HCT116 (cell line): ENCODE measurements around the gene RRAD. TPM values are rescaled to one million over a fixed set of nuclear protein-coding genes. Genes with fewer than 3 reads are reported as not detected.

Experiments used
- ATAC-seq: fragments of 200-7000 bp; cut with Tn5 transposase; 2 replicates; pipeline ENCODE4 v1.9.1; 2020; ENCODE audit warnings: mild to moderate bottlenecking, moderate library complexity
- BruUV-seq: library from RNA; stranded (reverse); fragments of 400-500 nt; replicated peaks from 2 replicates; lab custom pipeline; 2021; lab: Mats Ljungman, UMichigan
- CTCF ChIA-PET: fragments of 300-600 bp; sonication (Branson Sonifier 250); formaldehyde crosslinking; loops from one replicate; lab custom pipeline; 2021; ENCODE audit warnings: antibody characterized with exemption; lab: Charles Lee
- POLR2A ChIA-PET: fragments of 300-600, 350-600 bp; sonication (Branson Sonifier 250); formaldehyde crosslinking; loops from one replicate; lab custom pipeline; 2021; ENCODE audit warnings: antibody characterized with exemption; lab: Charles Lee
- RAD21 ChIA-PET, 2 experiments: fragments of 300-600 bp; sonication (Branson Sonifier 250); formaldehyde crosslinking; loops; one replicate each; lab custom pipeline; 2023; ENCODE audit warnings: low total read pairs in 2 of 2; ENCODE audit not compliant: uncharacterized antibody in 2 of 2, unreplicated experiment in 2 of 2, low non-redundant PET in 1 of 2; lab: Charles Lee
- DNase-seq: peaks from one replicate; pipeline ENCODE4 v3.0.0-alpha.2; 2010; ENCODE audit warnings: low read depth, low spot score
- H2AFZ ChIP-seq: fragments of 200-600 bp; shearing (Covaris generic), sonication (generic); 2 replicates; pipeline ENCODE4 v1.6.1; 2017; ENCODE audit warnings: low read depth, mixed run types, mixed read lengths, antibody characterized with exemption, low read length; ENCODE audit not compliant: poor library complexity, severe bottlenecking
- H3K27ac ChIP-seq: 2 replicates; pipeline ENCODE4 v1.5.1; 2012; ENCODE audit warnings: low read depth, low read length
- H3K27me3 ChIP-seq: fragments of 200-600 bp; sonication (generic); 2 replicates; pipeline ENCODE4 v1.6.1; 2016; ENCODE audit warnings: mixed run types, low read length, mixed read lengths; ENCODE audit not compliant: insufficient read depth
- H3K36me3 ChIP-seq, 2 experiments: fragments of 200-500 bp in 1 of 2; fragments of 200-600 bp in 1 of 2; sonication (Bioruptor generic) in 1 of 2; sonication (generic) in 1 of 2; 2 replicates each; pipeline versions ENCODE4 v1.5.1 to v1.6.1; 2014 to 2016; ENCODE audit warnings: low read length in 2 of 2, inconsistent platforms in 1 of 2, mixed read lengths in 1 of 2, mixed run types in 1 of 2; ENCODE audit not compliant: insufficient read depth in 2 of 2, control insufficient read depth in 1 of 2
- H3K4me1 ChIP-seq, 2 experiments: fragments of 200-600 bp in 1 of 2; sonication (generic) in 1 of 2; 2 replicates each; pipeline versions ENCODE4 v1.5.1 to v1.6.1; 2012 to 2017; ENCODE audit warnings: low read length in 2 of 2, inconsistent platforms in 1 of 2, mild to moderate bottlenecking in 1 of 2, mixed read lengths in 1 of 2, mixed run types in 1 of 2, moderate library complexity in 1 of 2; ENCODE audit not compliant: insufficient read depth in 2 of 2, control insufficient read depth in 1 of 2
- H3K4me2 ChIP-seq: fragments of 200-600 bp; sonication (generic); 2 replicates; pipeline ENCODE4 v1.6.1; 2017; ENCODE audit warnings: mixed run types, low read length, mixed read lengths
- H3K4me3 ChIP-seq, 2 experiments: fragments of 200-600 bp in 1 of 2; sonication (generic) in 1 of 2; replicated peaks in 1 of 2; 2 replicates each; pipeline ENCODE4 v1.5.1; 2011 to 2016; ENCODE audit warnings: low read length in 2 of 2, control low read depth in 1 of 2, low read depth in 1 of 2, mild to moderate bottlenecking in 1 of 2, mixed read lengths in 1 of 2, mixed run types in 1 of 2
- H3K79me2 ChIP-seq: fragments of 200-600 bp; sonication (generic); 2 replicates; pipeline ENCODE4 v1.6.1; 2017; ENCODE audit warnings: mild to moderate bottlenecking, mixed run types, low read length, moderate library complexity, mixed read lengths; ENCODE audit not compliant: insufficient read depth
- H3K9ac ChIP-seq: fragments of 200-600 bp; sonication (generic); 2 replicates; pipeline ENCODE4 v1.6.1; 2016; ENCODE audit warnings: low read length, mixed read lengths
- H3K9me2 ChIP-seq: fragments of 200-600 bp; sonication (generic), shearing (Covaris generic); 2 replicates; pipeline ENCODE4 v1.6.1; 2017; ENCODE audit warnings: mixed run types, mild to moderate bottlenecking, moderate library complexity; ENCODE audit not compliant: insufficient read depth
- H3K9me3 ChIP-seq, 2 experiments: fragments of 200-500 bp in 1 of 2; fragments of 200-600 bp in 1 of 2; sonication (Bioruptor generic) in 1 of 2; sonication (generic) in 1 of 2; 2 replicates each; pipeline ENCODE4 v1.6.1; 2014 to 2017; ENCODE audit warnings: low read length in 2 of 2, mixed read lengths in 2 of 2, inconsistent platforms in 1 of 2, low read depth in 1 of 2, mild to moderate bottlenecking in 1 of 2, mixed run types in 1 of 2, moderate library complexity in 1 of 2; ENCODE audit not compliant: control insufficient read depth in 1 of 2, insufficient read depth in 1 of 2
- H4K20me1 ChIP-seq: fragments of 200-600 bp; sonication (generic), shearing (Covaris generic); 2 replicates; pipeline ENCODE4 v1.6.1; 2017; ENCODE audit warnings: mixed run types, mild to moderate bottlenecking, moderate library complexity; ENCODE audit not compliant: insufficient read depth
- CBX3 ChIP-seq: IDR thresholded peaks from 2 replicates; pipeline ENCODE4 v1.6.1; 2012; ENCODE audit warnings: low read depth
- FOSL1 ChIP-seq: IDR thresholded peaks from 2 replicates; pipeline ENCODE4 v1.6.1; 2012; ENCODE audit warnings: low read depth
- POLR2A ChIP-seq: IDR thresholded peaks from 2 replicates; pipeline ENCODE4 v1.7.0; 2011; ENCODE audit warnings: borderline replicate concordance; ENCODE audit not compliant: insufficient read depth, insufficient read length; ENCODE audit errors: extremely low read depth
- POLR2AphosphoS5 ChIP-seq: IDR thresholded peaks from 2 replicates; pipeline ENCODE4 v1.6.1; 2011; ENCODE audit warnings: mild to moderate bottlenecking, low read depth, low read length, moderate library complexity
- RAD21 ChIP-seq: IDR thresholded peaks from 2 replicates; pipeline ENCODE4 v1.6.1; 2012; ENCODE audit warnings: low read depth, mild to moderate bottlenecking
- SIN3A ChIP-seq: IDR thresholded peaks from 2 replicates; pipeline ENCODE4 v1.6.1; 2012; ENCODE audit warnings: low read depth
- SP1 ChIP-seq: IDR thresholded peaks from 2 replicates; pipeline ENCODE4 v1.6.1; 2012; ENCODE audit warnings: low read depth
- TCF7L2 ChIP-seq: IDR thresholded peaks from 2 replicates; pipeline ENCODE4 v1.7.0; 2011; ENCODE audit warnings: borderline replicate concordance, inconsistent platforms; ENCODE audit not compliant: insufficient read depth, insufficient read length; ENCODE audit errors: extremely low read depth
- ZFX ChIP-seq: fragments of 450-650 bp; IDR thresholded peaks from 2 replicates; pipeline ENCODE4 v1.6.1; 2017
- intact Hi-C: fragments of 100-400 bp; cut with micrococcal nuclease; formaldehyde crosslinking; loops from 2 replicates; pipeline ENCODE4 v1.10.0; 2022
- total RNA-seq: library from RNA; stranded (reverse); gene quantifications from one replicate; pipeline ENCODE4 v1.2.1, GENCODE V29; 2021; ENCODE audit not compliant: unreplicated experiment
- TF ChIP-seq, protein P1 (sequence below): IDR thresholded peaks from 2 replicates; pipeline ENCODE4 v1.6.1; 2012

Gene RRAD
- total RNA-seq, 1 experiment from 2014 or later: 2.2 TPM

DNA sequence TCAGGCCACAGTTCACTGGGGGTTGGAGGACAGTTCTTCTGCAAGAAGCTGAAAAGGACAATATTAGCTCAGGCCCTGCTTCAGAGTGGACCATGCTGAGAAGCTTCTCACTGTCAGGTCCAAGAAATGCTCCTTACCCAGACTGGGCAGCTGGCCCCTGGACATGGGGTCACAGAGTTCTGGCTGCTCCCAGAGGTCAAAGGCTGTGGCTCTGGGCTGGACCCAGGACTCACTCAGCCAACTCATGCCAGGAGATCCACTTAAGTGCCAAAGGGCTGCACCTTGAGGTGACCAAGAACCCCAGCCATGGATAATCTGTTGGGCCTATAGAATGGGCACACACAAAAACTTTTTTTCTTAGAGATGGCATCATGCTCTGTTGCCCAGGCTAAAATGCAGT is 14.0 kb upstream of the RRAD start (continued):
- no peak for TF ChIP-seq CBX3
- no peak for TF ChIP-seq RAD21
- no peak for TF ChIP-seq SP1

GRCh38 chr16:66937725-66938337 is 12.5 kb upstream of the RRAD start:
- Histone ChIP-seq H3K9me2 (no peaks in the 10 kb centered on the region), H4K20me1 (no peaks in the 10 kb centered on the region), H3K9ac (no peak overlapping the region), H3K27ac (no peak overlapping the region), H3K4me1 (peaks cover 0 to 21% of the 10 kb centered on the region in 2 experiments; a peak in 3 of 4 replicates), H3K79me2 (peaks cover 53% of the 10 kb centered on the region), H3K27me3 (no peaks in the 10 kb centered on the region), H2AFZ (no peak overlapping the region), H3K4me2 (no peak overlapping the region), H3K9me3 (no peaks in the 10 kb centered on the region), H3K36me3 (peaks cover 29 to 33% of the 10 kb centered on the region in 2 experiments; a peak in 3 of 4 replicates), H3K4me3 (no peak overlapping the region)
- ATAC-seq (no peak), DNase-seq (no peak)
- CTCF ChIA-PET: interaction anchor here (1.2 kb wide), 1 partner anchor 23 kb away, joined by 3 read pairs; the partner anchor contains the start of gene CES3
- intact Hi-C loops: no loop called here
- no peak for TF ChIP-seq ZFX
- TF ChIP-seq POLR2AphosphoS5: no peak
- TF ChIP-seq SP1: no peak
- TF ChIP-seq POLR2A: no peak
- TF ChIP-seq TCF7L2: no peak
- TF ChIP-seq, protein P1, sequence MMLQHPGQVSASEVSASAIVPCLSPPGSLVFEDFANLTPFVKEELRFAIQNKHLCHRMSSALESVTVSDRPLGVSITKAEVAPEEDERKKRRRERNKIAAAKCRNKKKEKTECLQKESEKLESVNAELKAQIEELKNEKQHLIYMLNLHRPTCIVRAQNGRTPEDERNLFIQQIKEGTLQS: no peak
- no peak for TF ChIP-seq SIN3A
- TF ChIP-seq FOSL1: no peak
- POLR2A ChIA-PET: no interaction called here
- BruUV-seq: no TSS peak
- RAD21 ChIA-PET: no interaction called here
